HG03196 (cell line): ENCODE data around the gene TMEM238.
A peak's percentile ranks its signal among the peaks of the same experiment; 100 is the strongest.
"Not testable (repeated sequence)": the region's sequence is repeated elsewhere in the genome, so short reads cannot be mapped to it uniquely, and the experiment has no call there.

Experiments used
- ATAC-seq: cut with Tn5 transposase; IDR thresholded peaks from one replicate; pipeline ENCODE4 v1.9.1; 2021; ENCODE audit not compliant: unreplicated experiment

Gene TMEM238

GRCh38 chr19:55402509-55402908 lies 18.4 kb upstream of the TMEM238 start:
- ATAC-seq = no peak

GRCh38 chr19:55401390-55401789 lies 17.3 kb upstream of the TMEM238 start:
- ATAC-seq = not testable (repeated sequence)

GRCh38 chr19:55400281-55401087 lies 16.4 kb upstream of the TMEM238 start:
- ATAC-seq = no peak

GRCh38 chr19:55398200-55398925 lies 14.3 kb upstream of the TMEM238 start:
- ATAC-seq = no peak

- ATAC-seq = no peak
These were observed 9.0 kb upstream of the TMEM238 start for GRCh38 chr19:55392820-55393761.

- ATAC-seq = no peak
These were observed 7.9 kb upstream of the TMEM238 start for GRCh38 chr19:55391702-55392615.

- ATAC-seq = no peak
These were observed 7.1 kb upstream of the TMEM238 start for GRCh38 chr19:55391191-55391670.

- no peak for ATAC-seq
These were observed 6.4 kb upstream of the TMEM238 start for GRCh38 chr19:55390461-55390880.

GRCh38 chr19:55389386-55390317 lies 5.6 kb upstream of the TMEM238 start:
- no peak for ATAC-seq

- no peak for ATAC-seq
These were observed 3.8 kb upstream of the TMEM238 start for GRCh38 chr19:55387736-55388497.

GRCh38 chr19:55386493-55386971 lies 2.4 kb upstream of the TMEM238 start:
- no peak for ATAC-seq

- ATAC-seq = peak; percentile 64
These were observed 1.8 kb upstream of the TMEM238 start, which contains the start of gene RPL28 for GRCh38 chr19:55385724-55386492. Gene RPL28, plus strand, starts transcription at chr19:55385932. Its CDS starts 426 bp downstream, at chr19:55386358.

GRCh38 chr19:55384920-55385723 lies 1.0 kb upstream of the TMEM238 start:
- ATAC-seq = peak; percentile 49

GRCh38 chr19:55383279-55384130 lies 587 bp downstream of the TMEM238 start:
- ATAC-seq = no peak

- ATAC-seq = no peak
These were observed 1.5 kb downstream of the TMEM238 start for GRCh38 chr19:55382522-55383054.
